ENCODE measurements around the gene G6PC2.

Gene G6PC2

GRCh38 chr2:168949324-168949723, 48.2 kb downstream of the G6PC2 start:
- no peak for DNase-seq

GRCh38 chr2:168951871-168952270, 50.8 kb downstream of the G6PC2 start:
- DNase-seq, result no peak

GRCh38 chr2:168952424-168952823, 51.3 kb downstream of the G6PC2 start:
- no peak for DNase-seq

- no peak for DNase-seq
Measured at GRCh38 chr2:168954256-168954655, 53.2 kb downstream of the G6PC2 start.

- DNase-seq, result no peak
Measured at GRCh38 chr2:168955321-168955720, 54.2 kb downstream of the G6PC2 start.

GRCh38 chr2:168956392-168956791, 55.3 kb downstream of the G6PC2 start:
- DNase-seq, result no peak

Measured in hippocampal formation (tissue), 2 donors.